Endodermal cell (in vitro differentiated cells): Measurements from ENCODE around the gene BTK. TPM values are rescaled to one million over a fixed set of nuclear protein-coding genes. Genes with fewer than 3 reads are reported as not detected.

Source experiments
- DNase-seq: peaks from one replicate; pipeline ENCODE4 v3.0.0-alpha.2; 2017
- H3K27ac ChIP-seq: 2 replicates; pipeline ENCODE4 v1.5.1; 2013; ENCODE audit warnings: mild to moderate bottlenecking, low read depth, low read length, moderate library complexity
- H3K27me3 ChIP-seq: 2 replicates; pipeline ENCODE4 v1.6.1; 2013; ENCODE audit warnings: mild to moderate bottlenecking, low read length, moderate library complexity; ENCODE audit not compliant: insufficient read depth, control insufficient read depth, poor library complexity, severe bottlenecking
- H3K36me3 ChIP-seq: 2 replicates; pipeline ENCODE4 v1.7.0; 2013; ENCODE audit warnings: mild to moderate bottlenecking, low read length, moderate library complexity; ENCODE audit not compliant: control insufficient read depth, insufficient read depth
- H3K4me1 ChIP-seq: one replicate; pipeline ENCODE4 v1.7.0; 2013; ENCODE audit warnings: low read length; ENCODE audit not compliant: control insufficient read depth, insufficient read depth
- H3K4me3 ChIP-seq: 2 replicates; pipeline ENCODE4 v1.5.1; 2013; ENCODE audit warnings: mild to moderate bottlenecking, low read length, moderate library complexity
- H3K9ac ChIP-seq: 2 replicates; pipeline ENCODE4 v1.6.1; 2013; ENCODE audit warnings: mild to moderate bottlenecking, low read length, moderate library complexity; ENCODE audit not compliant: poor library complexity, severe bottlenecking; ENCODE audit errors: extremely low read depth
- H3K9me3 ChIP-seq: 2 replicates; pipeline ENCODE4 v1.6.1; 2013; ENCODE audit warnings: mild to moderate bottlenecking, low read length, moderate library complexity; ENCODE audit not compliant: control insufficient read depth
- H3K27ac Mint-ChIP-seq: 2 replicates; pipeline ENCODE4 v1.8.0; 2020; ENCODE audit warnings: mixed read lengths
- H3K27me3 Mint-ChIP-seq: 2 replicates; pipeline ENCODE4 v1.8.0; 2021; ENCODE audit warnings: mild to moderate bottlenecking, mixed read lengths; ENCODE audit not compliant: insufficient read depth
- H3K36me3 Mint-ChIP-seq: 2 replicates; pipeline ENCODE4 v1.8.0; 2020; ENCODE audit warnings: low read depth, mixed read lengths
- H3K4me1 Mint-ChIP-seq: 2 replicates; pipeline ENCODE4 v1.8.0; 2020; ENCODE audit warnings: mixed read lengths
- H3K4me3 Mint-ChIP-seq: 2 replicates; pipeline ENCODE4 v1.8.0; 2020; ENCODE audit warnings: mild to moderate bottlenecking, moderate library complexity, mixed read lengths
- H3K9me3 Mint-ChIP-seq: 2 replicates; pipeline ENCODE4 v1.8.0; 2020; ENCODE audit warnings: mild to moderate bottlenecking, mixed read lengths
- WGBS, 2 experiments: methylation state at CpG; one replicate each; pipeline versions ENCODE4 v1.1.5 to v1.1.7; 2013; ENCODE audit warnings: missing lambda C conversion rate in 2 of 2, mixed read lengths in 1 of 2; ENCODE audit not compliant: insufficient coverage in 1 of 2, insufficient read length in 1 of 2; 5-methylcytosine and 5-hydroxymethylcytosine counted together
- total RNA-seq, 2 donors: library from RNA; stranded (reverse); fragmentation: NEBNext Ultra II Directional in 1 of 2; extraction: Animal tissue kit (Norgen Biotek cat#: 25700) in 1 of 2; gene quantifications; 2 replicates in 1 of 2; 3 replicates in 1 of 2; pipeline ENCODE4 v1.2.1, GENCODE V29; 2021
- TF ChIP-seq, protein P1 (sequence below): fragments of 200-600 bp; sonication (generic); conservative IDR thresholded peaks from 2 replicates; pipeline ENCODE4 v1.5.0; 2021; ENCODE audit warnings: antibody characterized with exemption, mild to moderate bottlenecking

The BTK gene
- total RNA-seq, 2 donors from 2014 or later, result 2.3 to 3.4 TPM

DNA sequence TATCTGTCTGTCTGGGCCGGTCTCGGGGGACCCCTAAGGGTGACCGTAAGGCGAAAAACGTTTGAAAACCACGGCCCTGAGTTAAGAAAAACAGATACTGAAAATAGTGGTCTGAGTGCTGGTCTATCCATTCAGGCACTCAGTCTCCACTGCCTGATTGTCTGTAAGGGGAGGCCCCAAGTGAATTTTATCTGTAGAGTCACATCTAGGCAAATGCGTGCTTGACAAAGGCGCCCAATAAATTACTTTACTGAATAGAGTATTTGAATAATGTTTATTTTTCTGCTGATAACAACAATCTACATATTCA lies 22.5 kb upstream of the BTK start:
- Mint-ChIP-seq H3K36me3 (peaks cover 26% of the 10 kb centered on the region), H3K27me3 (no peaks in the 10 kb centered on the region), H3K9me3 (peaks cover 41% of the 10 kb centered on the region), H3K27ac (peak overlapping the region; percentile 99), H3K4me1 (peaks cover 5% of the 10 kb centered on the region), H3K4me3 (peak overlapping the region; percentile 76)
- Histone ChIP-seq H3K9ac (peak overlapping the region; percentile 99), H3K9me3 (no peaks in the 10 kb centered on the region), H3K4me1 (no peaks in the 10 kb centered on the region), H3K36me3 (peaks cover 21% of the 10 kb centered on the region), H3K27ac (peak overlapping the region; percentile 95), H3K4me3 (peak overlapping the region; percentile 92), H3K27me3 (no peaks in the 10 kb centered on the region)
- DNase-seq, result no peak
- WGBS, 2 experiments, result 0% methylated on average over 6 of the region's 8 CpGs; no CpG with 5 or more reads in 1 of the 2 experiments
- TF ChIP-seq, protein P1, sequence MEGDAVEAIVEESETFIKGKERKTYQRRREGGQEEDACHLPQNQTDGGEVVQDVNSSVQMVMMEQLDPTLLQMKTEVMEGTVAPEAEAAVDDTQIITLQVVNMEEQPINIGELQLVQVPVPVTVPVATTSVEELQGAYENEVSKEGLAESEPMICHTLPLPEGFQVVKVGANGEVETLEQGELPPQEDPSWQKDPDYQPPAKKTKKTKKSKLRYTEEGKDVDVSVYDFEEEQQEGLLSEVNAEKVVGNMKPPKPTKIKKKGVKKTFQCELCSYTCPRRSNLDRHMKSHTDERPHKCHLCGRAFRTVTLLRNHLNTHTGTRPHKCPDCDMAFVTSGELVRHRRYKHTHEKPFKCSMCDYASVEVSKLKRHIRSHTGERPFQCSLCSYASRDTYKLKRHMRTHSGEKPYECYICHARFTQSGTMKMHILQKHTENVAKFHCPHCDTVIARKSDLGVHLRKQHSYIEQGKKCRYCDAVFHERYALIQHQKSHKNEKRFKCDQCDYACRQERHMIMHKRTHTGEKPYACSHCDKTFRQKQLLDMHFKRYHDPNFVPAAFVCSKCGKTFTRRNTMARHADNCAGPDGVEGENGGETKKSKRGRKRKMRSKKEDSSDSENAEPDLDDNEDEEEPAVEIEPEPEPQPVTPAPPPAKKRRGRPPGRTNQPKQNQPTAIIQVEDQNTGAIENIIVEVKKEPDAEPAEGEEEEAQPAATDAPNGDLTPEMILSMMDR, result no peak

DNA sequence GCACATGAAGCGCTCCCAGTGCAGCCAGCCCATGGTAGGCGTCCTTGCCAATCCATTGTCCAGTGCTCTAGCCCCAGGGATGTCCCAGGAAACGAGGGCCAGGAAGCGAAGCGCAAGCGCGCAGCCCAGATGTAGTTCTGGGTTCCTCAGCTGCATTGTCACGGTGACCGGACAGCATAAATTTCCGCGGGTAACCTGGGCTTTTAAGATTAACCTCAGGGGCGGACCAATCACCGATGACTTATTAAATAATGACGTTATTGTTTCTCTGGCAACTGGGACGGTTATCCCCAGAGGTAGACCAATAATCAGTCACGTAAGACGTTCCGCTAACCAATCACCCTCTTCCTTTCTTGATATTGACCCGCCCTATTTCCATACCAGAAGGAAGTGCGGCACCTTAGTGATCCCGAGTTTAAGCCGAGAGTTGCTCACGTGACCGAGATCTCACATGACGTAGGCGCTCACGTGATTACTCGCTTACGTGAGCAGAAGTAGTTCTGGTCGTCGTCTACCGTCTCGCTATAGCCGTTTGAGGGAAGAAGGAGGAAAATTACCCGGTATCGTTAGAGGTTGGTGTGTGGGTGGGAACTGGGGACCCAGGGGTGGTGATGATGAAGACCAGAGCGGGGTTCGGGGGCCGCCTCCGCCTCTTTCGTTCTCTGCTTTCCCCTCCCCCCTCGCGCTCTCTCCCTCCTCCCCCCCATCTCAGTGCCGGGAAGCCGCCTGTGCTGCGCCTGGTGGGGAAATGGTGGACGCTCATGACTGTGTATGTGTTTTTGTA lies 21.9 kb upstream of the BTK start, which contains the start of the genes GLA and HNRNPH2:
TSS of gene GLA (minus strand) at position 178 of the 784 bp plus-strand sequence. CDS start at position 156, 22 bp downstream.
TSS of gene HNRNPH2 (plus strand) at position 475 of the 784 bp plus-strand sequence. CDS start 3,767 bp downstream, outside the sequence.
- H3K9me3 Mint-ChIP-seq, result peaks cover 39% of the 10 kb centered on the region
- no peaks in the 10 kb centered on the region for H3K4me1 ChIP-seq
- no peaks in the 10 kb centered on the region for H3K27me3 ChIP-seq
- H3K4me1 Mint-ChIP-seq, result peaks cover 5% of the 10 kb centered on the region
- peak within 1 kb of the TSS; percentile 95 for H3K27ac ChIP-seq
- peaks cover 21% of the 10 kb centered on the region for H3K36me3 Mint-ChIP-seq
- TF ChIP-seq, protein P1, result no peak
- H3K36me3 ChIP-seq, result peaks cover 21% of the 10 kb centered on the region
- peak within 1 kb of the TSS; percentile 99 for H3K27ac Mint-ChIP-seq
- 0% methylated on average over 8 to 34 of the region's 47 CpGs for WGBS, 2 experiments
- peak; percentile 94 for DNase-seq
- peak within 1 kb of the TSS; percentile 99 for H3K9ac ChIP-seq
- no peaks in the 10 kb centered on the region for H3K27me3 Mint-ChIP-seq
- peak within 1 kb of the TSS; percentile 92 for H3K4me3 ChIP-seq
- peak within 1 kb of the TSS; percentile 76 for H3K4me3 Mint-ChIP-seq
- no peaks in the 10 kb centered on the region for H3K9me3 ChIP-seq

DNA sequence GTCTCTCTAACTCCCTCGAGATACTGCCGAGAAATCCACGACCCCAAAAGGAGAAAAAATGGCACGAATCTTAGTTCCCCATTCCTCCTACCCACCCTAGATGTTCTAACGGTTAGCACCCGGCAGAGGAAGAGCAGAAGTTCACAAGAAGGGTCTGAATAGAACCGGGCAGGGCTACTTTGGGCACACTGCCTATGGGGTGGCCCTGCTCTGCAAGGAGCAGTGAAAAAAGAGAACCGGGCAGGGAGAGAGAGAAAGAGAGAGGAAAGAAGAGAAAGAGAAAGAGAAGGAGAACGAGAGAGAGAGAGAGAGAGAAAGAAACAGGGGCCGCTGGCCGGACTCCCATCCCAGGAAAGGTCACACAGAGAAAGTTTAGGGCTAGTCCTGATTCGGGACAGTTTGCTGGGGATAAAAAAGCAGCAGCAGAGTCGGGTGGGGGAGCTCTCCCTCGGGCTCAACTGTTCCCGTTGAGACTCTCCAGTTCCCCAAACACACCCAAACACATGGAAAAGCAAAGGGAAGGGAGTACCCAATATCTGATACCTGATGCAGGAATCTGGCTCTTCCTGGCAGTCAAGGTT lies 21.3 kb upstream of the BTK start:
- 1% methylated on average over 14 of the region's 15 CpGs; no CpG with 5 or more reads in 1 of the 2 experiments for WGBS, 2 experiments
- Histone ChIP-seq H3K36me3 (peaks cover 21% of the 10 kb centered on the region), H3K27me3 (no peaks in the 10 kb centered on the region), H3K4me3 (peak overlapping the region; percentile 92), H3K9me3 (no peaks in the 10 kb centered on the region), H3K9ac (peak overlapping the region; percentile 99), H3K27ac (peak overlapping the region; percentile 60), H3K4me1 (no peaks in the 10 kb centered on the region)
- DNase-seq, result peak; percentile 50
- peaks cover 38% of the 10 kb centered on the region for H3K9me3 Mint-ChIP-seq
- peaks cover 5% of the 10 kb centered on the region for H3K4me1 Mint-ChIP-seq
- TF ChIP-seq, protein P1, result no peak
- no peaks in the 10 kb centered on the region for H3K27me3 Mint-ChIP-seq
- H3K36me3 Mint-ChIP-seq, result peaks cover 18% of the 10 kb centered on the region
- peak overlapping the region; percentile 76 for H3K4me3 Mint-ChIP-seq
- H3K27ac Mint-ChIP-seq, result peak overlapping the region; percentile 99
